ENCODE data around the gene RHEX. TPM values are rescaled to one million over a fixed set of nuclear protein-coding genes. Genes with fewer than 3 reads are reported as not detected.

The RHEX gene
- total and polyA plus RNA-seq, 4 donors: 0.12 to 0.59 (median 0.55) TPM; not detected in 1

DNA sequence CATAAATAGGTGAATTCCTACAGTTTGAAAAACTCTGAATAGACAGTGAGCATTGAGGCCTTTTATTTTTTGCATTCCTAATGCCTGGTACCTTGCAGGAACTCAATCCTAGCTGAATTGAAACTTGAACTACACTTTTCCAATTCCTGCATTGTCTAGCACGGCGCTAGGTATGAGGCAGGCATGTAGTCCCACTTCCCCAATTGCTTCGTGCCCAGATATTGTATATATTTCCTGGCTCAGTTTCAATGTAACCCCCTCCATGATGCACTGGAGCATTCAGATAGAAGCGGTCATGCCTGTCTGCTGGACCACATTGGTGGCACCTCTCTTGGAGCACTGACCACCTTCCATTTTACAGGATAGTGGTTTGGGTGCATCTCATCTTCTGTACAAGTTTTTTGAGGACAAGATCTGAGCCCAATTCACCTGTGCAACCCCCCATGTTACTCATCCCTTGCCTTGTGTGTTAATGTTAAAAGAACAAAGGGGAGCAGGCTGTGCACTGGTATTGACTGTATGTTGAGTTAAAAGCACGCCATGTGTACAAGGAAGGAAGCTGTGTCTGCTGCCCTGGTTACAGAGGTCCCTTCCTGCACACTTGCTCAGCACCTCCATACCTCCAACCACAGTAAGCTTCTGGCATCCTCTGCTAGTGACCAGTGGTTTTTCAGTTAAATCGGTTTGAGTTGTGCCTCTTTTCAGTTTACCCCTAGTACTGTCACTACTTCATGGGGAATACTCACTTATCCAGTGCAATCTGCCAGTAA, 39.8 kb upstream of the RHEX start:
- H3K27me3 ChIP-seq (ENCODE audit: control insufficient read depth, insufficient read depth, low read length): no peaks in the 10 kb centered on the region
- H3K4me1 ChIP-seq (ENCODE audit: control insufficient read depth, insufficient read depth, low read length): no peaks in the 10 kb centered on the region
- H3K4me3 ChIP-seq (ENCODE audit: low read depth, low read length): no peak overlapping the region
- no peaks in the 10 kb centered on the region for H3K9me3 ChIP-seq (ENCODE audit: control insufficient read depth, insufficient read depth, low read length)
- H3K36me3 ChIP-seq (ENCODE audit: control insufficient read depth, insufficient read depth, low read length): no peaks in the 10 kb centered on the region
- no peak overlapping the region for H3K27ac ChIP-seq (ENCODE audit: low read depth, low read length)
- DNase-seq (ENCODE audit: low read depth in 4 of 6, low spot score in 6 of 6): no peak
- WGBS (ENCODE audit: insufficient coverage): 100% methylated on average over 4 of the region's 6 CpGs

DNA sequence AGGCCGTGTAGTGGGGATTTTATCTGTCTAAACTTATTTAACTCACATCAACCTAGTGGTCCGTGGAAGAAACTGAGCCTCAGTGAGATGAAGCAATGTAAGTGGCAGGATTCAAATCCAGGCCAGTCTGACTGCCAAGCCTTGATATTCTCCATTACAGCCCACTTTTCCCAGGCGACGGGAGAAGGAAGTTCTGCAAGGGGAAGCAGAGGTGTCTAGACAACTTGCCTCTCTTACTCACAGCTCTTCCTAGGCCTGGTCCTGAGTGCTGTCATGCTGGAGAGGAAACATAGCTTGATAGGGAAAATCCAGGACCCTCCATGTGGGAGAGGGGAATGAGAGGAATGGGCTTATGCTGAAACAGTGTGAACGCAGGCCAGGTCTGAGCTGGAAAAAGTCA, 38.4 kb upstream of the RHEX start:
- no peaks in the 10 kb centered on the region for H3K4me1 ChIP-seq (ENCODE audit: control insufficient read depth, insufficient read depth, low read length)
- no peak overlapping the region for H3K4me3 ChIP-seq (ENCODE audit: low read depth, low read length)
- 100% methylated on average over 1 of the region's 5 CpGs for WGBS (ENCODE audit: insufficient coverage)
- no peaks in the 10 kb centered on the region for H3K27me3 ChIP-seq (ENCODE audit: control insufficient read depth, insufficient read depth, low read length)
- no peak overlapping the region for H3K27ac ChIP-seq (ENCODE audit: low read depth, low read length)
- H3K9me3 ChIP-seq (ENCODE audit: control insufficient read depth, insufficient read depth, low read length): no peaks in the 10 kb centered on the region
- H3K36me3 ChIP-seq (ENCODE audit: control insufficient read depth, insufficient read depth, low read length): no peaks in the 10 kb centered on the region
- no peak for DNase-seq (ENCODE audit: low read depth in 4 of 6, low spot score in 6 of 6)

DNA sequence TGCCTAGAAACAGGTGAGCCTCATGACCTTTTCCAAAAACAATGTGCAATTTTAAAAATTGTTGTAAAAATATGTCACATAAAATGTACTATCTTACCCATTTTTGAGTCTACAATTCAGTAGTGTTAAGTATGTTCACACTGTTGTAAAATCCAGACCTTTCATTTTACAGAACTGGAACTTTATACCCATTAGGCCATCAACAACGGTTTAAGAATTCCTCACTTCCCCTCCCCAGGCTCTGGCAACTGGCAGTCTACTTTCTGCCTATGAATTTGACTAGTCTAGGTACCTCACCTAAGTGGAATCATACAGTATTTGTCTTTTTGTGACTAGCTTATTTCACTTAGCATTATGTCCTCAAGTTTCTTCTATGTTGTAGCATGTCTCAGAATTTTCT, 37.9 kb upstream of the RHEX start:
- Histone ChIP-seq H3K27me3 (ENCODE audit: control insufficient read depth, insufficient read depth, low read length) (no peaks in the 10 kb centered on the region), H3K27ac (ENCODE audit: low read depth, low read length) (no peak overlapping the region), H3K4me3 (ENCODE audit: low read depth, low read length) (no peak overlapping the region), H3K9me3 (ENCODE audit: control insufficient read depth, insufficient read depth, low read length) (no peaks in the 10 kb centered on the region), H3K36me3 (ENCODE audit: control insufficient read depth, insufficient read depth, low read length) (no peaks in the 10 kb centered on the region), H3K4me1 (ENCODE audit: control insufficient read depth, insufficient read depth, low read length) (no peaks in the 10 kb centered on the region)
- no peak for DNase-seq (ENCODE audit: low read depth in 4 of 6, low spot score in 6 of 6)
- WGBS (ENCODE audit: insufficient coverage): no CpG with 5 or more reads among the region's 1 CpG

DNA sequence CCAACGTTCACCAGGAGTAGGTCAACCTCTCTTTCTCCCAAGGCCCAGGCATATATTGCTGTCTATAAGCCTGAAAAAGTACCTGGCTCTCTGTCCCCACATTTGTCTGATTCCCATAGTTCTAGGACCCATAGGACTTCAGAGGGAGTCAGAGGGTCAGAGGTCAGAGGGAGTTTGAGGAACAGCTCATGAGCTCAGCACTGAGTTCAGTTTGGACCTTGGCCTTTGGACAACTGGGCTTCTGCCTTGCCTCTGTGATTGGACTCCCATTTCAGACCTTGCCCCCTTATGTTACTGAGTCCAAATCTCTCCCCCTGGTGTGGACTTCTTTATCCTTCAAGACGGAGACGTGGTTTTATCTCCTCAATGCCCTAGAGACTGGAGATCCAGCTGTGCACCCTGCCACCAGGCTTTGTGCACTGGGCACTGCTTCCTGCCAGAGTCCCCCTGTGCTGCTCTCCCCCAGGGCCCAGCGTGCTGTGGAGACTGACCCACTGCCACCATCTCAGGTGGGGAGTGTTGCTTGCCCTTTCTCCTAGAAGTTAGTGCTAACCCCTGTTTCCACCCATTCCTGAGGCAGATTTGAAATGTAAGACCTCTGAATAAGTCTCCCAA, 32.5 kb upstream of the RHEX start:
- Histone ChIP-seq H3K9me3 (ENCODE audit: control insufficient read depth, insufficient read depth, low read length) (no peaks in the 10 kb centered on the region), H3K36me3 (ENCODE audit: control insufficient read depth, insufficient read depth, low read length) (no peaks in the 10 kb centered on the region), H3K4me1 (ENCODE audit: control insufficient read depth, insufficient read depth, low read length) (no peaks in the 10 kb centered on the region), H3K27ac (ENCODE audit: low read depth, low read length) (no peak overlapping the region), H3K4me3 (ENCODE audit: low read depth, low read length) (no peak overlapping the region), H3K27me3 (ENCODE audit: control insufficient read depth, insufficient read depth, low read length) (no peaks in the 10 kb centered on the region)
- DNase-seq (ENCODE audit: low read depth in 4 of 6, low spot score in 6 of 6): no peak
- 96% methylated on average over 4 of the region's 4 CpGs for WGBS (ENCODE audit: insufficient coverage)

DNA sequence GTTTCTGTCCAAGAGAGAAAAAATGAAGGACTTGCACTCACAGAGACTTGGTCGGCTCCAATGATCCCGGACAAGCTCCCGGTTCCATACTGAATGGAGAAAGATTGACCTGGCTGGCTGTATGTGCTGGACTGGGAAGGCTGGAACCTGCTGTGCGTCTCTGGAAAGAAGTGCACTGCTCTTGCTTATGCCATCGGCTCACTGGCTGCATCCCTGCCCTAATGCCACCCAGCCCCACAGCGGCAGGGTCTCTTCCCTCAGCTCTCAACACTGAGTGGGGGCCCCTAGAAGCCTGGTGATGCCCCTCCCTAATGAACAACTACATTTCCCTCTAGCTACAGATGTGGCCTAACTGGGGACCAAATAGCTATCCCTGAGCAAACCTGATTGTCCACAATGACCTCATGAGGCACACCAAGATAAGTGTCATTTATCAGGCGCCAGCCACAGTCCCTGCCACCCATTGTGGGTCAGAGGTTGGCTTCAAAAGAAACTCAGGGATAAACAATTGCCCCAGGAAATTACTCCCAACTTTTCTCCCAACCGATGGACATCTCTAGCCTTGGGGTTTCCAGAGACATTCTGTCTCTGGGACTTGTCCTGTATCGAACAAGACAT, 31.9 kb upstream of the RHEX start:
- DNase-seq (ENCODE audit: low read depth in 4 of 6, low spot score in 6 of 6): no peak
- WGBS (ENCODE audit: insufficient coverage): 92% methylated on average over 9 of the region's 9 CpGs
- no peaks in the 10 kb centered on the region for H3K4me1 ChIP-seq (ENCODE audit: control insufficient read depth, insufficient read depth, low read length)
- H3K27ac ChIP-seq (ENCODE audit: low read depth, low read length): no peak overlapping the region
- no peaks in the 10 kb centered on the region for H3K27me3 ChIP-seq (ENCODE audit: control insufficient read depth, insufficient read depth, low read length)
- H3K9me3 ChIP-seq (ENCODE audit: control insufficient read depth, insufficient read depth, low read length): no peaks in the 10 kb centered on the region
- H3K36me3 ChIP-seq (ENCODE audit: control insufficient read depth, insufficient read depth, low read length): no peaks in the 10 kb centered on the region
- H3K4me3 ChIP-seq (ENCODE audit: low read depth, low read length): no peak overlapping the region

DNA sequence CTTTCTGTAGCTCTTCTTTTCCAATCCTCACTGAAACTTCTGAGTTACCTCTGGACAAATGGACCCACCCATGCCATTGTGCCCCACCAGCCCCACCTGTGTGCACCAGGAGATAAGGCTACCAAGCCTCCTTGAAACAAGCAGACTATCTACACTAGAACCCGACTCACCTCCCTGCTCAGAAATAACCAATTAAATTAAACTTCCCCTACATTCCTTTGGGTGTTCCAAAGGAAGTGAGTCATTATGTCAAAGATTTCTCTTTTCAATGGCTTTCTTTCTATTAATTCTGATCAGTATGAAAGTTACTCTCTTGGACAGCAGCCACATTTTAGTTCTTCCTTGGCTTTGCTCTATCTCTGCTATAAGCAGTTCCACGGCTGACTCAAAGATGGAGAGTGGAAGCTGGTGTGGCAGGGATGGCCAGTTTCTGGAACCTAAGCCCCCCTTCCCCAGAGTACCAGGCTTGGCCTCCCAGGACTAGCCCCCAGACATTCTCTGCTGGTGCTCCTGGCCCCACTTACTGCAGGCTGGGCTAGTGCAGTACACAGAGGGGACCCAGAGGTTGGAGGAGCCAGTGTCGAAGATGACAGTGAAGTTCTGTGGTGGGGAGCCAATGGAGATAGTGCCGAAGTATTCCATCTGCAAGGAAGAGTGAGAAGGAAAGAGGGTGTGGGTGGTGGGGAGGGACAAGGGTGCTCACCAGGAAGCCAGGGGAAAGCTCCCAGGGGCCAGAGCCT, 31.2 kb upstream of the RHEX start:
- Histone ChIP-seq H3K9me3 (ENCODE audit: control insufficient read depth, insufficient read depth, low read length) (peaks cover 3% of the 10 kb centered on the region), H3K4me1 (ENCODE audit: control insufficient read depth, insufficient read depth, low read length) (no peaks in the 10 kb centered on the region), H3K27me3 (ENCODE audit: control insufficient read depth, insufficient read depth, low read length) (no peaks in the 10 kb centered on the region), H3K36me3 (ENCODE audit: control insufficient read depth, insufficient read depth, low read length) (no peaks in the 10 kb centered on the region), H3K4me3 (ENCODE audit: low read depth, low read length) (no peak overlapping the region), H3K27ac (ENCODE audit: low read depth, low read length) (no peak overlapping the region)
- WGBS (ENCODE audit: insufficient coverage): 96% methylated on average over 3 of the region's 4 CpGs
- DNase-seq (ENCODE audit: low read depth in 4 of 6, low spot score in 6 of 6): no peak

DNA sequence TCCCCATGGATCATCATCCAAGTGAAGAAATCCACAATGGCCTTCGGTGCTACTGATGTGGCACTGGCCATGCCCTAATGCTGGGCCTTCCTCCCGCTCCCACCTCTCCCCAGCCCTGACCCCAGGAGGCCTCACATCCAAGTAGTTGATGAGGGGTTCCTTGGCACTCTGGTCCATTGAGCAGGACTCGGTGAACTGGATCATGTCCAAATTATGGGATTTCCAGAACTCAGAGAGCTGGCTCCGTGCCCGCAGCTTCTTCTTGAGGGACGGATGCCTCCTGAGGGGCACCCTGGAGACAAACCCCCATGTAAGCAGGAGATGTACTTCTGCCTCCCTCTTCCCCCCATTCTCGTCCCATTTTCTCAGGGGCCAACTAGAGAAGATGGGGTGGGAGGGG, 30.2 kb upstream of the RHEX start:
- Histone ChIP-seq H3K27me3 (ENCODE audit: control insufficient read depth, insufficient read depth, low read length) (no peaks in the 10 kb centered on the region), H3K4me3 (ENCODE audit: low read depth, low read length) (no peak overlapping the region), H3K4me1 (ENCODE audit: control insufficient read depth, insufficient read depth, low read length) (no peaks in the 10 kb centered on the region), H3K9me3 (ENCODE audit: control insufficient read depth, insufficient read depth, low read length) (peaks cover 3% of the 10 kb centered on the region), H3K27ac (ENCODE audit: low read depth, low read length) (no peak overlapping the region), H3K36me3 (ENCODE audit: control insufficient read depth, insufficient read depth, low read length) (no peaks in the 10 kb centered on the region)
- DNase-seq (ENCODE audit: low read depth in 4 of 6, low spot score in 6 of 6): no peak
- 84% methylated on average over 5 of the region's 7 CpGs for WGBS (ENCODE audit: insufficient coverage)

DNA sequence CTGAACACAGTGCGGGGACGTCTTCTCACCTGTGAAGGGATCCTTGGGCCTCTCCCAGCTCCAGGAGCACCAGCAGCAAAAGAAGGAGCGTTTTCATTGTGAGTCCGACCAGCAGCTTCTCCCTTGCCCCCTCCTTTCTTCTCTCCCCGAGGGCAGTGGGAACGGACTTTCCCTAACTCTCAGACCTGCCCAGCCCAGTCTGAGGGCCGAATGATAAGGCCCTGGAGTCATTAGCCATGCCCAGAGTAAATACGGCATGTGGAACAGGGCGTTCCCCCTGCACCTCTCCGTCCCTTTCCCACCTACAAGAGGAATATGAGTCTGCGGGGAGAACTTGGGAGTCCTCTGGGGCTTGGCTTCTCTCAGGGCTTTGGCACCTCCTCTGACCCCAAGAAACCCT, 29.3 kb upstream of the RHEX start, which contains the start of gene CTSE:
CTSE (minus strand) TSS at position 201 of the 400 bp plus-strand sequence; CDS start at position 97, 104 bp downstream.
- H3K27me3 ChIP-seq (ENCODE audit: control insufficient read depth, insufficient read depth, low read length): no peaks in the 10 kb centered on the region
- 90% methylated on average over 9 of the region's 11 CpGs for WGBS (ENCODE audit: insufficient coverage)

DNA sequence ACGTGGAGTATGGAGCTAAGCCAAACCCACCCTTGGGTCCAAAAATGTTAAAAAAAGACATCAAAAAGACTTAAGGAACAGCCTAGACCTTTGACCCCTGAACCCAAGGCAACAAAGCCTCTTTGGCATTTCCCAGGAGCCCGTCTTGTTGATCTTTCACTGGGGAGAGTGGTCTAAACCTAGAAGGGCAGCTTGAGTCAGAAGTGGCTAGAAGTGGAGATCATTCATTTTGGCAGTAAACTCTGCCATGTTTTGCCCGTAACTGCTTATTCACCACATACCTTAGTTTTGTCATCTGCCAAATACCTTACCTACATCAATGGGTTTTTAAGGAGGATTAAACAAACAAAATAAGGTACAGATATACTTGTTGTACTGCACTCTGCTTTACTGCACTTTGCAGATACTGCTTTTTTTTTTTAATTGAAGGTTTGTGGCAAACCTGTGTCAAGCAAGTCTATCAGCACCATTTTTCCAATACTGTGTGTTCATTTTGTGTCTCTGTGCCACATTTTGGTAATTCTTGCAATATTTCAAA, 27.6 kb upstream of the RHEX start:
- DNase-seq (ENCODE audit: low read depth in 4 of 6, low spot score in 6 of 6): no peak
- Histone ChIP-seq H3K4me1 (ENCODE audit: control insufficient read depth, insufficient read depth, low read length) (no peaks in the 10 kb centered on the region), H3K27ac (ENCODE audit: low read depth, low read length) (no peak overlapping the region), H3K9me3 (ENCODE audit: control insufficient read depth, insufficient read depth, low read length) (peaks cover 3% of the 10 kb centered on the region), H3K4me3 (ENCODE audit: low read depth, low read length) (no peak overlapping the region), H3K36me3 (ENCODE audit: control insufficient read depth, insufficient read depth, low read length) (no peaks in the 10 kb centered on the region), H3K27me3 (ENCODE audit: control insufficient read depth, insufficient read depth, low read length) (no peaks in the 10 kb centered on the region)
- 67% methylated on average over 1 of the region's 3 CpGs for WGBS (ENCODE audit: insufficient coverage)

More for the DNA sequence above, 29.3 kb upstream of the RHEX start, which contains the start of gene CTSE:
- Histone ChIP-seq H3K9me3 (ENCODE audit: control insufficient read depth, insufficient read depth, low read length) (peaks cover 3% of the 10 kb centered on the region), H3K36me3 (ENCODE audit: control insufficient read depth, insufficient read depth, low read length) (no peaks in the 10 kb centered on the region), H3K27ac (ENCODE audit: low read depth, low read length) (no peak within 1 kb of the TSS), H3K4me1 (ENCODE audit: control insufficient read depth, insufficient read depth, low read length) (no peaks in the 10 kb centered on the region), H3K4me3 (ENCODE audit: low read depth, low read length) (no peak within 1 kb of the TSS)
- no peak for DNase-seq (ENCODE audit: low read depth in 4 of 6, low spot score in 6 of 6)

Measured in spinal cord (tissue), 10 donors.